IMR-90 (cell line): ENCODE results near the gene RTF1. TPM values are rescaled to one million over a fixed set of nuclear protein-coding genes. Genes with fewer than 3 reads are reported as not detected.

Experiments used
- ATAC-seq: fragments of 200-7000 bp; cut with Tn5 transposase; 2 replicates; pipeline ENCODE4 v1.9.1; 2020; ENCODE audit warnings: low read depth, mild to moderate bottlenecking, moderate library complexity
- BruUV-seq: library from RNA; stranded (reverse); fragments of 400-500 nt; replicated peaks from 2 replicates; lab custom pipeline; 2021; lab: Mats Ljungman, UMichigan
- CTCF ChIA-PET: fragments of 300-600 bp; formaldehyde crosslinking; extraction: SDS; loops from one replicate; lab custom pipeline; 2021; ENCODE audit warnings: antibody characterized with exemption; lab: Yijun Ruan, JAX
- POLR2A ChIA-PET: fragments of 300-600 bp; sonication (Branson Sonifier 250); formaldehyde crosslinking; loops from one replicate; lab custom pipeline; 2022; ENCODE audit warnings: antibody characterized with exemption; ENCODE audit not compliant: unreplicated experiment; lab: Charles Lee
- DNase-seq: peaks from one replicate; pipeline ENCODE4 v3.0.0; 2013
- H2AFZ ChIP-seq: replicated peaks from 2 replicates; pipeline ENCODE3; 2013; ENCODE audit warnings: low read length, mild to moderate bottlenecking; ENCODE audit not compliant: poor library complexity
- H2AK5ac ChIP-seq: 2 replicates; pipeline ENCODE4 v1.6.1; 2013; ENCODE audit warnings: low read depth, low read length, inconsistent platforms
- H2AK9ac ChIP-seq: replicated peaks from 2 replicates; pipeline ENCODE3; 2013; ENCODE audit warnings: mild to moderate bottlenecking, low read depth, low read length, moderate library complexity; ENCODE audit not compliant: poor library complexity
- H2BK120ac ChIP-seq: 2 replicates; pipeline ENCODE4 v1.6.1; 2013; ENCODE audit warnings: low read depth, low read length, inconsistent platforms
- H2BK15ac ChIP-seq: 3 replicates; pipeline ENCODE4 v1.6.1; 2013; ENCODE audit warnings: low read depth, low read length, inconsistent platforms
- H2BK20ac ChIP-seq: 2 replicates; pipeline ENCODE4 v1.6.1; 2013; ENCODE audit warnings: low read depth, mild to moderate bottlenecking, inconsistent platforms, low read length, moderate library complexity
- H2BK5ac ChIP-seq: 2 replicates; pipeline ENCODE4 v1.6.1; 2013; ENCODE audit warnings: mild to moderate bottlenecking, low read depth, low read length, inconsistent platforms; ENCODE audit not compliant: poor library complexity, severe bottlenecking
- H3K14ac ChIP-seq: replicated peaks from 2 replicates; pipeline ENCODE4 v1.6.1; 2013; ENCODE audit warnings: low read depth, low read length, inconsistent platforms
- H3K18ac ChIP-seq: 2 replicates; pipeline ENCODE4 v1.6.1; 2013; ENCODE audit warnings: low read depth, low read length, control low read depth
- H3K23ac ChIP-seq: 2 replicates; pipeline ENCODE4 v1.6.1; 2013; ENCODE audit warnings: low read depth, low read length, inconsistent platforms
- H3K27ac ChIP-seq: 2 replicates; pipeline ENCODE4 v1.5.1; 2013; ENCODE audit warnings: mild to moderate bottlenecking, control low read depth, low read length; ENCODE audit not compliant: insufficient read depth
- H3K27me3 ChIP-seq: 2 replicates; pipeline ENCODE4 v1.6.1; 2013; ENCODE audit warnings: low read length; ENCODE audit not compliant: control insufficient read depth, insufficient read depth
- H3K36me3 ChIP-seq: 2 replicates; pipeline ENCODE4 v1.6.1; 2013; ENCODE audit warnings: low read length, mixed read lengths; ENCODE audit not compliant: control insufficient read depth, insufficient read depth
- H3K4ac ChIP-seq: 2 replicates; pipeline ENCODE4 v1.6.1; 2013; ENCODE audit warnings: low read depth, low read length, inconsistent platforms
- H3K4me1 ChIP-seq: 2 replicates; pipeline ENCODE4 v1.6.1; 2013; ENCODE audit warnings: low read length, mixed read lengths; ENCODE audit not compliant: control insufficient read depth, insufficient read depth
- H3K4me2 ChIP-seq: 2 replicates; pipeline ENCODE4 v1.6.1; 2013; ENCODE audit warnings: low read depth, mild to moderate bottlenecking, control low read depth, low read length, moderate library complexity
- H3K4me3 ChIP-seq: 2 replicates; pipeline ENCODE4 v1.5.1; 2013; ENCODE audit warnings: low read depth, mild to moderate bottlenecking, control low read depth, low read length, moderate library complexity; ENCODE audit not compliant: insufficient read depth
- H3K56ac ChIP-seq: 2 replicates; pipeline ENCODE4 v1.6.1; 2013; ENCODE audit warnings: low read length, inconsistent platforms; ENCODE audit not compliant: insufficient read depth; ENCODE audit errors: extremely low read depth
- H3K79me1 ChIP-seq, 2 experiments: 2 replicates each; pipeline ENCODE4 v1.6.1; 2013; ENCODE audit warnings: low read length in 2 of 2, inconsistent platforms in 1 of 2, low read depth in 1 of 2
- H3K9ac ChIP-seq: 2 replicates; pipeline ENCODE4 v1.6.1; 2013; ENCODE audit warnings: low read depth, low read length, control low read depth
- H3K9me1 ChIP-seq: 2 replicates; pipeline ENCODE4 v1.6.1; 2013; ENCODE audit warnings: low read length, inconsistent platforms; ENCODE audit not compliant: insufficient read depth
- H3K9me3 ChIP-seq: 2 replicates; pipeline ENCODE4 v1.6.1; 2013; ENCODE audit warnings: low read length; ENCODE audit not compliant: control insufficient read depth, insufficient read depth
- H4K20me1 ChIP-seq: 2 replicates; pipeline ENCODE4 v1.6.1; 2013; ENCODE audit warnings: low read length, inconsistent platforms; ENCODE audit not compliant: insufficient read depth
- H4K5ac ChIP-seq: 2 replicates; pipeline ENCODE4 v1.6.1; 2013; ENCODE audit warnings: mild to moderate bottlenecking, low read depth, low read length, control low read depth
- H4K8ac ChIP-seq, 2 experiments: 2 replicates each; pipeline ENCODE4 v1.6.1; 2013; ENCODE audit warnings: low read depth in 2 of 2, low read length in 2 of 2, control low read depth in 1 of 2, inconsistent platforms in 1 of 2
- H4K91ac ChIP-seq: 2 replicates; pipeline ENCODE4 v1.6.1; 2013; ENCODE audit warnings: low read depth, low read length, inconsistent platforms; ENCODE audit not compliant: insufficient read depth
- BHLHE40 ChIP-seq: fragments of 150-350 bp; IDR thresholded peaks from 2 replicates; pipeline ENCODE4 v1.6.1; 2016; ENCODE audit warnings: mild to moderate bottlenecking, low read depth, low read length
- CEBPB ChIP-seq: IDR thresholded peaks from 2 replicates; pipeline ENCODE4 v1.6.1; 2012; ENCODE audit warnings: low read depth, low read length, improper control_type of control experiment
- CHD1 ChIP-seq: IDR thresholded peaks from 2 replicates; pipeline ENCODE4 v1.6.1; 2012; ENCODE audit warnings: low read depth, low read length, improper control_type of control experiment
- ELK1 ChIP-seq: fragments of 150-350 bp; IDR thresholded peaks from 2 replicates; pipeline ENCODE4 v1.6.1; 2016; ENCODE audit warnings: low read depth, mild to moderate bottlenecking, low read length, moderate library complexity, borderline replicate concordance
- FOS ChIP-seq: fragments of 150-350 bp; IDR thresholded peaks from 2 replicates; pipeline ENCODE4 v1.6.1; 2016; ENCODE audit warnings: low read depth, low read length
- MAFK ChIP-seq: IDR thresholded peaks from 2 replicates; pipeline ENCODE4 v1.6.1; 2012; ENCODE audit warnings: low read depth, low read length, improper control_type of control experiment
- MAZ ChIP-seq: IDR thresholded peaks from 2 replicates; pipeline ENCODE4 v1.6.1; 2012; ENCODE audit warnings: low read depth, mild to moderate bottlenecking, low read length, improper control_type of control experiment, moderate library complexity, borderline replicate concordance
- MXI1 ChIP-seq: IDR thresholded peaks from 2 replicates; pipeline ENCODE4 v1.6.1; 2012; ENCODE audit warnings: low read depth, mild to moderate bottlenecking, low read length, moderate library complexity, borderline replicate concordance
- NFE2L2 ChIP-seq: fragments of 150-350 bp; IDR thresholded peaks from 2 replicates; pipeline ENCODE4 v1.6.1; 2016; ENCODE audit warnings: low read depth, mild to moderate bottlenecking, low read length
- POLR2A ChIP-seq: IDR thresholded peaks from 2 replicates; pipeline ENCODE4 v1.6.1; 2012; ENCODE audit warnings: mild to moderate bottlenecking, low read depth, low read length
- RAD21 ChIP-seq: IDR thresholded peaks from 2 replicates; pipeline ENCODE4 v1.6.1; 2012; ENCODE audit warnings: low read length, improper control_type of control experiment
- RCOR1 ChIP-seq: IDR thresholded peaks from 2 replicates; pipeline ENCODE4 v1.6.1; 2012; ENCODE audit warnings: mild to moderate bottlenecking, low read length, improper control_type of control experiment; ENCODE audit not compliant: insufficient replicate concordance
- RFX5 ChIP-seq: IDR thresholded peaks from 2 replicates; pipeline ENCODE4 v1.8.0; 2012; ENCODE audit warnings: low read depth, mild to moderate bottlenecking, low read length, moderate library complexity
- SMC3 ChIP-seq: fragments of 150-350 bp; IDR thresholded peaks from 2 replicates; pipeline ENCODE4 v1.6.1; 2016; ENCODE audit warnings: low read depth, mild to moderate bottlenecking, antibody characterized with exemption, low read length, moderate library complexity
- USF2 ChIP-seq: fragments of 150-350 bp; IDR thresholded peaks from 2 replicates; pipeline ENCODE4 v1.6.1; 2017; ENCODE audit warnings: mild to moderate bottlenecking, antibody characterized with exemption, low read length, low read depth
- whole genome bisulfite sequencing, 2 experiments: methylation state at CpG; one replicate each; pipeline versions ENCODE4 v1.1.5 to v1.1.7; 2013; ENCODE audit warnings: missing lambda C conversion rate in 2 of 2; ENCODE audit not compliant: insufficient read length in 1 of 2; ENCODE audit errors: extremely low coverage in 2 of 2; 5-methylcytosine and 5-hydroxymethylcytosine counted together
- dilution Hi-C: fragments of 300-500 bp; cut with HindIII; formaldehyde crosslinking; loops from one replicate; pipeline ENCODE4 v1.14.3; 2018; ENCODE audit warnings: low sequenced_read_pairs; ENCODE audit not compliant: unreplicated experiment
- in situ Hi-C: fragments of 300-500 bp; cut with MboI; formaldehyde crosslinking; loops from 3 replicates; pipeline ENCODE4 v1.14.3; 2019; ENCODE audit warnings: low sequenced_read_pairs, inconsistent platforms, mixed read lengths
- intact Hi-C: fragments of 100-400 bp; cut with micrococcal nuclease; formaldehyde crosslinking; loops from 2 replicates; pipeline ENCODE4 v1.10.0; 2022
- polyA plus RNA-seq, 3 experiments: library from polyadenylated mRNA; depleted of rRNA; stranded (reverse); fragments of >200 nt; gene quantifications; 2 replicates each; pipeline ENCODE4 v1.2.3, GENCODE V29; 2012; ENCODE audit warnings: low replicate concordance in 1 of 3
- total RNA-seq: library from RNA; depleted of rRNA; stranded (reverse); fragments of >200 nt; gene quantifications from 2 replicates; pipeline ENCODE4 v1.2.3, GENCODE V29; 2012
- TF ChIP-seq, protein P1 (sequence below): conservative IDR thresholded peaks from 2 replicates; pipeline ENCODE4 v1.5.1; 2012; ENCODE audit warnings: mild to moderate bottlenecking, low read depth, low read length, improper control_type of control experiment

The RTF1 gene
- total and polyA plus RNA-seq, 2 of the 4 experiments (the other 2 are of a cell fraction), result 15.1 to 24.3 TPM

DNA sequence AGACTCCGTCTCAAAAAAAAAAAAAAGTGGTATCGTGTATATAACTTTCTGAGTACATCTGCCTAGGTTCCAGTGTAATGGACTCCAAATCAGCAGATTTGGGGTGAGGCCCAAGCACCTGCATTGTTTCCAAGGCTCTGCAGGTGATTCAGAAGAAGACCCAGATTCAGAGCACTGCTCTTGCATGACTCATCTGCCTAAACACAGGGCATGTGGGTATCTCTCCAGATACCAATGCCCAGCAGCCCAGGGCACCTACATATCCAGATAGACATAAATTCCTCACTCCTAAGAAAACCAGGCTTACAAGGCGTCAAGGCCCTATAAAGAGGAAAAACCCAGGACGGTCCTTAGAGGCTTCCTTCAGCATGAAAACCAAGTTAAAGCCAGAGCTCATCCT is 38.9 kb upstream of the RTF1 start:
- no peak overlapping the region for H3K56ac ChIP-seq
- no peaks in the 10 kb centered on the region for H3K27me3 ChIP-seq
- no peak overlapping the region for H2BK5ac ChIP-seq
- ATAC-seq (no peak), DNase-seq (no peak)
- H4K5ac ChIP-seq, result no peak overlapping the region
- CTCF ChIA-PET, result no interaction called here
- no peak overlapping the region for H2BK20ac ChIP-seq
- no peak overlapping the region for H3K4ac ChIP-seq
- BruUV-seq, result no TSS peak
- H3K9me1 ChIP-seq, result no peaks in the 10 kb centered on the region
- no peak overlapping the region for H3K27ac ChIP-seq
- no peak overlapping the region for H3K4me3 ChIP-seq
- POLR2A ChIA-PET, result interaction anchor here (0.6 kb wide), 1 partner anchor 1012 kb away, joined by 8 read pairs; no protein-coding TSS in a partner anchor
- in situ Hi-C loops (no loop called here), intact Hi-C loops (no loop called here), dilution Hi-C loops (no loop called here)
- H2BK15ac ChIP-seq, result no peak overlapping the region
- no peaks in the 10 kb centered on the region for H3K9me3 ChIP-seq
- no peak overlapping the region for H2BK120ac ChIP-seq
- H3K36me3 ChIP-seq, result peaks cover 4% of the 10 kb centered on the region; the same call in 1 of the 2 replicates
- WGBS, 2 experiments, result 95% methylated on average over 3 of the region's 4 CpGs; no CpG with 5 or more reads in 1 of the 2 experiments
- H3K9ac ChIP-seq, result no peak overlapping the region
- H3K14ac ChIP-seq, result no peak overlapping the region
- H4K8ac ChIP-seq, result no peak overlapping the region
- no peaks in the 10 kb centered on the region; a peak in 1 of 4 replicates for H3K79me1 ChIP-seq
- no peak overlapping the region for H4K91ac ChIP-seq
- no peak overlapping the region for H2AFZ ChIP-seq
- no peak overlapping the region for H3K23ac ChIP-seq
- H2AK9ac ChIP-seq, result no peak overlapping the region
- no peak overlapping the region for H2AK5ac ChIP-seq
- no peak overlapping the region for H3K4me2 ChIP-seq
- no peaks in the 10 kb centered on the region for H3K4me1 ChIP-seq
- H4K20me1 ChIP-seq, result no peaks in the 10 kb centered on the region
- TF ChIP-seq SMC3 (no peak), USF2 (no peak), MAZ (no peak), POLR2A (no peak), CHD1 (no peak), MAFK (no peak), RCOR1 (no peak), BHLHE40 (no peak), FOS (no peak), RAD21 (no peak), ELK1 (no peak), RFX5 (no peak), MXI1 (no peak), CEBPB (no peak), NFE2L2 (no peak)
- TF ChIP-seq, protein P1, sequence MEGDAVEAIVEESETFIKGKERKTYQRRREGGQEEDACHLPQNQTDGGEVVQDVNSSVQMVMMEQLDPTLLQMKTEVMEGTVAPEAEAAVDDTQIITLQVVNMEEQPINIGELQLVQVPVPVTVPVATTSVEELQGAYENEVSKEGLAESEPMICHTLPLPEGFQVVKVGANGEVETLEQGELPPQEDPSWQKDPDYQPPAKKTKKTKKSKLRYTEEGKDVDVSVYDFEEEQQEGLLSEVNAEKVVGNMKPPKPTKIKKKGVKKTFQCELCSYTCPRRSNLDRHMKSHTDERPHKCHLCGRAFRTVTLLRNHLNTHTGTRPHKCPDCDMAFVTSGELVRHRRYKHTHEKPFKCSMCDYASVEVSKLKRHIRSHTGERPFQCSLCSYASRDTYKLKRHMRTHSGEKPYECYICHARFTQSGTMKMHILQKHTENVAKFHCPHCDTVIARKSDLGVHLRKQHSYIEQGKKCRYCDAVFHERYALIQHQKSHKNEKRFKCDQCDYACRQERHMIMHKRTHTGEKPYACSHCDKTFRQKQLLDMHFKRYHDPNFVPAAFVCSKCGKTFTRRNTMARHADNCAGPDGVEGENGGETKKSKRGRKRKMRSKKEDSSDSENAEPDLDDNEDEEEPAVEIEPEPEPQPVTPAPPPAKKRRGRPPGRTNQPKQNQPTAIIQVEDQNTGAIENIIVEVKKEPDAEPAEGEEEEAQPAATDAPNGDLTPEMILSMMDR, result no peak
- no peak overlapping the region for H3K18ac ChIP-seq
